CD4-positive, CD25-positive, alpha-beta regulatory T cell (primary cell): ENCODE measurements around the gene WWOX. TPM values are rescaled to one million over a fixed set of nuclear protein-coding genes. Genes with fewer than 3 reads are reported as not detected.

Experiments
- ATAC-seq, 2 donors: fragments of 150-1000 bp; cut with Tn5 transposase; one replicate each; pipeline ENCODE4 v1.10.0; 2021; ENCODE audit warnings: low read depth in 2 of 2, moderate number of reproducible peaks in 2 of 2, moderate library complexity in 1 of 2
- DNase-seq, 3 donors: peaks; one replicate each; pipeline versions ENCODE4 v3.0.0 to v3.0.0-alpha.2; 2012 to 2022; ENCODE audit warnings: mixed read lengths in 1 of 3
- H3K27ac ChIP-seq: one replicate; pipeline ENCODE4 v1.7.0; 2013; ENCODE audit warnings: mild to moderate bottlenecking, low read length; ENCODE audit not compliant: insufficient read depth, poor library complexity, severe bottlenecking
- H3K27me3 ChIP-seq: one replicate; pipeline ENCODE4 v1.7.0; 2013; ENCODE audit warnings: low read length; ENCODE audit not compliant: control insufficient read depth, insufficient read depth
- H3K36me3 ChIP-seq: one replicate; pipeline ENCODE4 v1.7.0; 2013; ENCODE audit warnings: mild to moderate bottlenecking, low read length, moderate library complexity; ENCODE audit not compliant: control insufficient read depth, insufficient read depth
- H3K4me1 ChIP-seq: 2 replicates; pipeline ENCODE4 v1.7.0; 2013; ENCODE audit warnings: mild to moderate bottlenecking, low read length; ENCODE audit not compliant: insufficient read depth, control insufficient read depth, poor library complexity, severe bottlenecking
- H3K4me3 ChIP-seq: one replicate; pipeline ENCODE4 v1.7.0; 2013; ENCODE audit warnings: low read depth, mild to moderate bottlenecking, low read length, moderate library complexity
- H3K9me3 ChIP-seq, 2 experiments: 1 replicate in 1 of 2; 2 replicates in 1 of 2; pipeline ENCODE4 v1.7.0; 2013; ENCODE audit warnings: low read length in 2 of 2, mild to moderate bottlenecking in 1 of 2, moderate library complexity in 1 of 2; ENCODE audit not compliant: control insufficient read depth in 2 of 2
- H3K27ac Mint-ChIP-seq, 3 donors: one replicate each; pipeline ENCODE4 v1.8.0; 2020 to 2022; ENCODE audit warnings: mild to moderate bottlenecking in 3 of 3, mixed read lengths in 3 of 3, moderate library complexity in 2 of 3
- H3K27me3 Mint-ChIP-seq: one replicate; pipeline ENCODE4 v1.8.0; 2022; ENCODE audit warnings: mild to moderate bottlenecking, mixed read lengths
- H3K36me3 Mint-ChIP-seq: one replicate; pipeline ENCODE4 v1.8.0; 2020; ENCODE audit warnings: mixed read lengths
- H3K4me1 Mint-ChIP-seq, 4 donors: one replicate each; pipeline ENCODE4 v1.8.0; 2020 to 2022; ENCODE audit warnings: mixed read lengths in 4 of 4, mild to moderate bottlenecking in 1 of 4
- H3K4me3 Mint-ChIP-seq, 4 donors: one replicate each; pipeline ENCODE4 v1.8.0; 2020 to 2022; ENCODE audit warnings: mild to moderate bottlenecking in 4 of 4, mixed read lengths in 4 of 4, moderate library complexity in 3 of 4
- H3K9me3 Mint-ChIP-seq, 7 donors: one replicate each; pipeline ENCODE4 v1.8.0; 2020 to 2022; ENCODE audit warnings: mixed read lengths in 7 of 7, mild to moderate bottlenecking in 3 of 7, moderate library complexity in 2 of 7
- polyA plus RNA-seq, 4 donors: library from polyadenylated mRNA; unstranded; fragments of 300-500 nt; fragmentation: Illumina TruSeq; gene quantifications; one replicate each; pipeline ENCODE4 v1.2.3, GENCODE V29; 2021
- total RNA-seq: library from RNA; stranded (reverse); gene quantifications from one replicate; pipeline ENCODE4 v1.2.3, GENCODE V29; 2022

WWOX gene
- total and polyA plus RNA-seq, 5 donors from 2014 or later, result 10.3 to 18.6 (median 12.8) TPM

GRCh38 chr16:78995441-78995840 lies 896.0 kb downstream of the WWOX start:
- no peak overlapping the region for H3K4me3 ChIP-seq
- H3K27ac Mint-ChIP-seq, result no peak overlapping the region
- H3K36me3 Mint-ChIP-seq, result no peaks in the 10 kb centered on the region
- H3K9me3 Mint-ChIP-seq, result no peaks in the 10 kb centered on the region
- no peaks in the 10 kb centered on the region for H3K27me3 ChIP-seq
- DNase-seq, result no peak
- no peaks in the 10 kb centered on the region for H3K9me3 ChIP-seq
- H3K27ac ChIP-seq, result no peak overlapping the region
- no peak overlapping the region for H3K4me3 Mint-ChIP-seq
- no peak for ATAC-seq
- H3K36me3 ChIP-seq, result no peaks in the 10 kb centered on the region
- peaks cover 0 to 5% (median 0%) of the 10 kb centered on the region in 4 donors for H3K4me1 Mint-ChIP-seq
- H3K27me3 Mint-ChIP-seq, result no peaks in the 10 kb centered on the region
- no peaks in the 10 kb centered on the region for H3K4me1 ChIP-seq

DNA sequence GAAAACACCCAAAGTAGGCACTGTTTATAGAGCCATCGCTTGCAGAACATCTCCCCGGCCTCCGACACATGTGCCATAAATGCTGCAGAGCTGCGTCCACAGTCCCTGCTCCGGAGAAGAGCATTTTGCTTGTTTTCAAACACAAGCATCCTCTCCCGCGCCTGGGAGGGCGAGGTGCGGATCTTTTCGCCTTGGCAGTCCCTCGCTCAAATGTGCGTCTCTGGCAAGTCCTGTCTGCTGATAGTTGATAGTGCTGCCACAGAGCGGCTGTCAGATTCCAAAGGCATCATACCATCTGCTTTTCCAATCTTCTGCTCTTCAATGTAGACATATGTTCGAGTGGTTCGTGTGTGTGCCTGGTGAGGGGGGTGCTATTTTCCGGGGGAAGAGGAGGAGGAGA lies 897.3 kb downstream of the WWOX start:
- ATAC-seq (no peak), DNase-seq (no peak)
- Histone ChIP-seq H3K4me1 (no peaks in the 10 kb centered on the region), H3K9me3 (no peaks in the 10 kb centered on the region), H3K36me3 (no peaks in the 10 kb centered on the region), H3K27me3 (no peaks in the 10 kb centered on the region), H3K4me3 (no peak overlapping the region), H3K27ac (no peak overlapping the region)
- Mint-ChIP-seq H3K9me3 (no peaks in the 10 kb centered on the region), H3K4me1 (peaks cover 0 to 5% (median 0%) of the 10 kb centered on the region in 4 donors), H3K27me3 (no peaks in the 10 kb centered on the region), H3K4me3 (no peak overlapping the region), H3K36me3 (no peaks in the 10 kb centered on the region), H3K27ac (no peak overlapping the region)

DNA sequence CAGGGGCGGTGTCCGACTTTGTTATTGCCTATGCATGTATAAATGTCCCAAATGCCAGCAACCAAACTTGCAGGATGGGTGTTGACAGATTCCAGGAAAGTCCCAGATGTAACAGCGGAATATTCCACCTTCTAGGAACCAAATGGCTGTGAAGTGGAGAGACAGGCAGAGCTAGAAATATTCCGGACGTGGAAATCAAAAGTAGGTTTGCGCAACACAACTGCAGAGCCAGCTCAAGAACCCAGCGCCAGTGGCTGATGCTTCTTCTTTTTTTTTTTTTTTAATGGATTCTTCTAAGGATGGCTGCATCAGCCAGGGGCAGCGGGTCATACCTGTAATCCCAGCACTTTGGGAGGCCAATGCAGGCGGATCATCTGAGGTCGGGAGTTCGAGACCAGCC lies 899.4 kb downstream of the WWOX start:
- no peaks in the 10 kb centered on the region for H3K27me3 Mint-ChIP-seq
- H3K9me3 Mint-ChIP-seq, result no peaks in the 10 kb centered on the region
- Histone ChIP-seq H3K27me3 (no peaks in the 10 kb centered on the region), H3K36me3 (no peaks in the 10 kb centered on the region), H3K4me3 (no peak overlapping the region), H3K27ac (no peak overlapping the region), H3K9me3 (no peaks in the 10 kb centered on the region), H3K4me1 (no peaks in the 10 kb centered on the region)
- no peak for ATAC-seq
- peaks cover 0 to 5% (median 0%) of the 10 kb centered on the region in 4 donors for H3K4me1 Mint-ChIP-seq
- no peak for DNase-seq
- H3K4me3 Mint-ChIP-seq, result no peak overlapping the region
- no peak overlapping the region for H3K27ac Mint-ChIP-seq
- no peaks in the 10 kb centered on the region for H3K36me3 Mint-ChIP-seq

DNA sequence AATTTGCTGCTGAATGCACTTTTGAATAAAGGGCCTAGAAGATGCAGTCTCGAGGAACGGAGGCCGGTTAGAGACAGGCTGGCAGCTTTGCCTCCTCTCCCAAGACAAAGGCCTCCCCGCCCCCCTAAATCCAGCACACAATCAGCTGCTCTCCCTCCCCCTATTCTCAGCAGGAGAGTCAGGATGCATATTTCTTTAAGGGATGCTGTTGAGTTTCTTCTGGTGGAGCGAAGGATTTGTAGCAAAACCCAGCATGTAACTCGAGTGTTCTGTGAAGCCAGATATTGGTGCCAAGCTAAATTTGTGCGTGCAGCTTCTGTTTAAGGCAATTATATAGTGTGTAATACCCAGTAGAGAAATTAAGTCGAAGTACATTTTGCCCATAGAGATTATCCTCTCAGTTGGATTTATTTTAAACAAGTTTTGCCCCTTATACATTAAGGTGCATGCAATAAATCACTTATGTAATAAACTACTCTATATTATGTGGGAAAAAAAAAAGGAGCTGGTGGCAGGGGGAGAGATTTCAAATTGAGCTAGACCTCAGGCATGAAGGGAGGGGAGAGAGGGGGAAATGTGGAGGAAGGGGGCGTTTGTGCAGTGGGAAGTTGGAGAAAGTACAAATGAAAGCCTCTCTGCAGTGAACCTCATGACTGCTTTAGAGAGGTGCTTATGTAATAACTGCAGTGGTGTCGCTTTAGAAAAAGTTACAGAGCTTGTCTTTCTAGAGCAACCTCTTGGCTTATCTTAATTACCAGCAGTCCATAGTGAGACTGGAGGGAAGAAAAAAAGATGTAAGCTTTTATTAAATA lies 901.9 kb downstream of the WWOX start:
- Histone ChIP-seq H3K9me3 (no peaks in the 10 kb centered on the region), H3K27ac (no peak overlapping the region), H3K36me3 (no peaks in the 10 kb centered on the region), H3K4me3 (no peak overlapping the region), H3K4me1 (no peaks in the 10 kb centered on the region), H3K27me3 (no peaks in the 10 kb centered on the region)
- ATAC-seq, result no peak
- Mint-ChIP-seq H3K27me3 (no peaks in the 10 kb centered on the region), H3K27ac (no peak overlapping the region), H3K9me3 (no peaks in the 10 kb centered on the region), H3K4me1 (peaks cover 0 to 5% (median under 1%) of the 10 kb centered on the region in 4 donors), H3K36me3 (no peaks in the 10 kb centered on the region), H3K4me3 (no peak overlapping the region)
- DNase-seq, result no peak

- Mint-ChIP-seq H3K4me1 (peaks cover 5 to 19% (median 10%) of the 10 kb centered on the region in 4 donors), H3K36me3 (no peaks in the 10 kb centered on the region), H3K27me3 (no peaks in the 10 kb centered on the region), H3K27ac (peak overlapping the region in 1 of 3 donors; percentile 21), H3K9me3 (no peaks in the 10 kb centered on the region), H3K4me3 (no peak overlapping the region)
- Histone ChIP-seq H3K27me3 (no peaks in the 10 kb centered on the region), H3K27ac (no peak overlapping the region), H3K36me3 (no peaks in the 10 kb centered on the region), H3K4me3 (no peak overlapping the region), H3K4me1 (no peaks in the 10 kb centered on the region), H3K9me3 (no peaks in the 10 kb centered on the region)
- DNase-seq (no peak), ATAC-seq (no peak)
Observed at GRCh38 chr16:79003026-79003609, 903.7 kb downstream of the WWOX start.

DNA sequence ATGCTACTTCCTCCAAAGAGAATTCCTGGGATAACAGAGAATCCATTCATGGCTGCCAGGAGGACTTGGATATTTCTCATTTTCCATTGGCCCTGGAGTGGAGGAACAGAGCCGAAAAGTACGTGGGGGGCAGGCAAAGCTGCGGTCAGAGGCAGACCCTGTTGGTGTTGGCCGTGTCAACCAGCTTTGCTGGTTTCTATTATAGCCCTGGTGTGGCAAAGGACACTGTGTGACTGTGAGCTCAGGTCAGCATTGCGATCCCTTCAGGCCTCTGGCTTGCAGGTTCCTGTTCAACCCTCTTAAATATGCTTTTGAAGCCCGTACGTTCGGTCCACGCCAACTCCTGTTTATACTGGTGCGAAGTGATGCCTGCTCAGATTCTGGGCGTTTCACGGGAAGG lies 904.9 kb downstream of the WWOX start:
- DNase-seq (no peak), ATAC-seq (no peak)
- no peaks in the 10 kb centered on the region for H3K9me3 ChIP-seq
- Mint-ChIP-seq H3K36me3 (no peaks in the 10 kb centered on the region), H3K27me3 (no peaks in the 10 kb centered on the region), H3K4me1 (peaks cover 5 to 19% (median 10%) of the 10 kb centered on the region in 4 donors), H3K4me3 (no peak overlapping the region), H3K27ac (no peak overlapping the region), H3K9me3 (no peaks in the 10 kb centered on the region)
- H3K4me3 ChIP-seq, result no peak overlapping the region
- H3K36me3 ChIP-seq, result no peaks in the 10 kb centered on the region
- H3K27ac ChIP-seq, result no peak overlapping the region
- H3K4me1 ChIP-seq, result no peaks in the 10 kb centered on the region
- no peaks in the 10 kb centered on the region for H3K27me3 ChIP-seq

DNA sequence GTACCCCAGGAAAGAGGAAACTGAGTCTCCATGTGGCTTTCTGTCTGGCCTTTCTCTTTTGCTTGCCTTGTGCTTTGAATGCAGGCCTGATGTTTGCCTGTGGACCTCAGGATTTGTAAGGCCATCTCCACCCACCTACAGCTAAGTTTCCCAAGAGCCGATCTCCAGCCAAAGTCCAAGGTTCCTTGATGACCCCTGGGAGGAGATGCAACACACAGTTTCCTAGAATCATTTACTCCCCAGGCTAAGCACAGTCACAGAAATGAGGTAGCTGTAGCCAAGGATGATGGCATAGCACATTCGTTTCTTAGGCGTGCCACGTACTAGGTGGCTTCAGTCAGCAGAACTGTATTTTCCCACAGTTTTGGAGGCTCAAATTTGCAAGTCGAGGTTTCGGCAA lies 905.6 kb downstream of the WWOX start:
- Histone ChIP-seq H3K4me1 (no peaks in the 10 kb centered on the region), H3K9me3 (no peaks in the 10 kb centered on the region), H3K27ac (no peak overlapping the region), H3K36me3 (no peaks in the 10 kb centered on the region), H3K27me3 (no peaks in the 10 kb centered on the region), H3K4me3 (no peak overlapping the region)
- H3K36me3 Mint-ChIP-seq, result no peaks in the 10 kb centered on the region
- H3K4me1 Mint-ChIP-seq, result peaks cover 5 to 19% (median 10%) of the 10 kb centered on the region in 4 donors
- no peak for ATAC-seq
- no peak overlapping the region for H3K4me3 Mint-ChIP-seq
- H3K27ac Mint-ChIP-seq, result no peak overlapping the region
- no peaks in the 10 kb centered on the region for H3K9me3 Mint-ChIP-seq
- no peaks in the 10 kb centered on the region for H3K27me3 Mint-ChIP-seq
- DNase-seq, result no peak

- no peaks in the 10 kb centered on the region for H3K36me3 ChIP-seq
- no peaks in the 10 kb centered on the region for H3K4me1 ChIP-seq
- Mint-ChIP-seq H3K36me3 (no peaks in the 10 kb centered on the region), H3K4me1 (peaks cover 5 to 19% (median 10%) of the 10 kb centered on the region in 4 donors), H3K9me3 (no peaks in the 10 kb centered on the region), H3K4me3 (peak overlapping the region in 2 of 4 donors; percentile 22 to 42), H3K27ac (peak overlapping the region in 1 of 3 donors; percentile 6), H3K27me3 (no peaks in the 10 kb centered on the region)
- peak overlapping the region; percentile 16 for H3K4me3 ChIP-seq
- DNase-seq (peak in 1 of 3 donors; percentile 13), ATAC-seq (no peak)
- no peaks in the 10 kb centered on the region for H3K9me3 ChIP-seq
- no peaks in the 10 kb centered on the region for H3K27me3 ChIP-seq
- no peak overlapping the region for H3K27ac ChIP-seq
Observed at GRCh38 chr16:79006206-79006605, 906.8 kb downstream of the WWOX start.
